Keratinocyte (primary cell): ENCODE results near the gene HSPA12B. TPM values are rescaled to one million over a fixed set of nuclear protein-coding genes. Genes with fewer than 3 reads are reported as not detected.

Experiments used
- DNase-seq: peaks from one replicate; pipeline ENCODE4 v3.0.0-alpha.2; 2011; ENCODE audit warnings: low read depth, missing footprints, low spot score
- FAIRE-seq: peaks from 2 replicates; lab custom pipeline; 2011; peaks lifted over from hg19 to GRCh38; lab: Jason Lieb, UNC
- H2AFZ ChIP-seq: 2 replicates; pipeline ENCODE4 v1.6.0; 2012; ENCODE audit warnings: low read length, control low read depth, inconsistent platforms; ENCODE audit not compliant: control insufficient read depth
- H3K27ac ChIP-seq: 2 replicates; pipeline ENCODE4 v1.5.1; 2011; ENCODE audit warnings: low read length; ENCODE audit not compliant: control insufficient read depth, insufficient read depth
- H3K27me3 ChIP-seq: 3 replicates; pipeline ENCODE4 v1.6.0; 2011; ENCODE audit warnings: low read length; ENCODE audit not compliant: control insufficient read depth, insufficient read depth; ENCODE audit errors: extremely low read depth
- H3K36me3 ChIP-seq, 2 experiments: 2 replicates in 1 of 2; 3 replicates in 1 of 2; pipeline ENCODE4 v1.5.1; 2011; ENCODE audit warnings: low read length in 2 of 2, mild to moderate bottlenecking in 1 of 2; ENCODE audit not compliant: control insufficient read depth in 2 of 2, insufficient read depth in 2 of 2; ENCODE audit errors: extremely low read depth in 1 of 2
- H3K4me1 ChIP-seq: 3 replicates; pipeline ENCODE4 v1.5.1; 2011; ENCODE audit warnings: low read length; ENCODE audit not compliant: control insufficient read depth, insufficient read depth; ENCODE audit errors: extremely low read depth
- H3K4me2 ChIP-seq: 3 replicates; pipeline ENCODE4 v1.6.0; 2011; ENCODE audit warnings: low read depth, low read length; ENCODE audit not compliant: control insufficient read depth, insufficient read depth; ENCODE audit errors: extremely low read depth
- H3K4me3 ChIP-seq, 3 experiments: fragments of 200-600 bp in 1 of 3; sonication (generic) in 1 of 3; 2 replicates in 2 of 3; 3 replicates in 1 of 3; pipeline ENCODE4 v1.5.1; 2011 to 2016; ENCODE audit warnings: low read length in 3 of 3, mild to moderate bottlenecking in 3 of 3, control low read depth in 2 of 3, inconsistent platforms in 1 of 3, low read depth in 1 of 3, mixed read lengths in 1 of 3, mixed run types in 1 of 3, moderate library complexity in 1 of 3; ENCODE audit not compliant: control insufficient read depth in 2 of 3, insufficient read depth in 2 of 3; ENCODE audit errors: extremely low read depth in 1 of 3
- H3K79me2 ChIP-seq: 2 replicates; pipeline ENCODE4 v1.6.0; 2012; ENCODE audit warnings: low read length; ENCODE audit not compliant: control insufficient read depth, insufficient read depth
- H3K9ac ChIP-seq: 3 replicates; pipeline ENCODE4 v1.6.0; 2011; ENCODE audit warnings: low read length; ENCODE audit not compliant: control insufficient read depth, insufficient read depth; ENCODE audit errors: extremely low read depth
- H3K9me1 ChIP-seq: 3 replicates; pipeline ENCODE4 v1.6.0; 2011; ENCODE audit warnings: low read length; ENCODE audit not compliant: control insufficient read depth, insufficient read depth; ENCODE audit errors: extremely low read depth
- H3K9me3 ChIP-seq: 2 replicates; pipeline ENCODE4 v1.5.1; 2012; ENCODE audit warnings: low read depth, low read length; ENCODE audit not compliant: control insufficient read depth
- H4K20me1 ChIP-seq: 3 replicates; pipeline ENCODE4 v1.6.0; 2011; ENCODE audit warnings: low read length; ENCODE audit not compliant: control insufficient read depth, insufficient read depth; ENCODE audit errors: extremely low read depth
- CTCF ChIP-seq, 3 experiments: IDR thresholded peaks in 1 of 3; conservative IDR thresholded peaks in 1 of 3; optimal IDR thresholded peaks in 1 of 3; 2 replicates in 2 of 3; 3 replicates in 1 of 3; pipeline versions ENCODE3 to v1.5.1; 2011; ENCODE audit warnings: low read length in 3 of 3, mild to moderate bottlenecking in 3 of 3, moderate library complexity in 2 of 3, control low read depth in 1 of 3, inconsistent platforms in 1 of 3; ENCODE audit not compliant: insufficient read depth in 2 of 3; ENCODE audit errors: extremely low read depth in 1 of 3
- EZH2 ChIP-seq: IDR thresholded peaks from one replicate; pipeline ENCODE4 v1.6.1; 2012; ENCODE audit warnings: inconsistent platforms, mild to moderate bottlenecking, low read length, moderate library complexity
- dilution Hi-C: fragments of 300-500 bp; cut with MboI; formaldehyde crosslinking; loops from one replicate; pipeline ENCODE4 v1.7.0; 2020; ENCODE audit warnings: low sequenced_read_pairs; ENCODE audit not compliant: extremely low pct_ligation_motif_present
- polyA plus RNA-seq, 5 experiments: library from polyadenylated mRNA; depleted of rRNA in 3 of 5; stranded (reverse) in 3 of 5; stranded (forward) in 1 of 5; unstranded in 1 of 5; fragments of >200 nt; gene quantifications; 1 replicate in 1 of 5; 2 replicates in 3 of 5; 3 replicates in 1 of 5; pipeline versions ENCODE4 v1.2.1 to v1.2.3, GENCODE V29; 2011 to 2012; ENCODE audit warnings: missing spikeins in 2 of 5, low read depth in 1 of 5, low replicate concordance in 1 of 5

Gene HSPA12B
- polyA plus RNA-seq, 1 donor (not counting 4 experiments of a cell fraction or from before 2014, with no cell fraction given): not detected

GRCh38 chr20:3697588-3698305 is 34.7 kb upstream of the HSPA12B start:
- Histone ChIP-seq H3K9me3 (no peaks in the 10 kb centered on the region), H3K4me1 (no peaks in the 10 kb centered on the region), H3K27ac (no peak overlapping the region), H3K79me2 (no peaks in the 10 kb centered on the region), H4K20me1 (no peaks in the 10 kb centered on the region), H3K9me1 (no peaks in the 10 kb centered on the region), H3K4me3 (no peak overlapping the region), H3K4me2 (no peak overlapping the region), H3K27me3 (peaks cover 4% of the 10 kb centered on the region), H2AFZ (no peak overlapping the region), H3K36me3 (no peaks in the 10 kb centered on the region), H3K9ac (no peak overlapping the region)
- TF ChIP-seq EZH2: no peak
- no peak for TF ChIP-seq CTCF (optimal IDR thresholded peaks at IDR 0.05 in 1 of 3, IDR thresholded peaks at IDR 0.05 in 1 of 3, conservative IDR thresholded peaks at IDR 0.05 in 1 of 3; ENCODE audit: extremely low read depth in 1 of 3, insufficient read depth in 2 of 3, low read length in 3 of 3)
- DNase-seq: no peak
- no peak for FAIRE-seq
- dilution Hi-C loops: no loop called here

- Histone ChIP-seq H3K9me3 (no peaks in the 10 kb centered on the region), H3K36me3 (no peaks in the 10 kb centered on the region), H4K20me1 (no peaks in the 10 kb centered on the region), H3K4me1 (no peaks in the 10 kb centered on the region), H2AFZ (no peak overlapping the region), H3K9me1 (no peaks in the 10 kb centered on the region), H3K27ac (no peak overlapping the region), H3K27me3 (peaks cover 4% of the 10 kb centered on the region), H3K4me2 (no peak overlapping the region), H3K9ac (no peak overlapping the region), H3K4me3 (no peak overlapping the region), H3K79me2 (no peaks in the 10 kb centered on the region)
- TF ChIP-seq EZH2 (no peak), CTCF (optimal IDR thresholded peaks at IDR 0.05 in 1 of 3, IDR thresholded peaks at IDR 0.05 in 1 of 3, conservative IDR thresholded peaks at IDR 0.05 in 1 of 3; ENCODE audit: extremely low read depth in 1 of 3, insufficient read depth in 2 of 3, low read length in 3 of 3) (no peak)
- FAIRE-seq (no peak), DNase-seq (no peak)
- dilution Hi-C loops: no loop called here
These were observed 33.9 kb upstream of the HSPA12B start for GRCh38 chr20:3698591-3699001.
